ENCODE data around the gene SH3TC1. TPM values are rescaled to one million over a fixed set of nuclear protein-coding genes. Genes with fewer than 3 reads are reported as not detected.

The SH3TC1 gene
- total RNA-seq, 1 donor from 2014 or later = 23.2 TPM

- H3K27me3 Mint-ChIP-seq (ENCODE audit: low read depth) = peaks cover 13% of the 10 kb centered on the region
Measured at GRCh38 chr4:8173492-8174242, 25.4 kb upstream of the SH3TC1 start.

DNA sequence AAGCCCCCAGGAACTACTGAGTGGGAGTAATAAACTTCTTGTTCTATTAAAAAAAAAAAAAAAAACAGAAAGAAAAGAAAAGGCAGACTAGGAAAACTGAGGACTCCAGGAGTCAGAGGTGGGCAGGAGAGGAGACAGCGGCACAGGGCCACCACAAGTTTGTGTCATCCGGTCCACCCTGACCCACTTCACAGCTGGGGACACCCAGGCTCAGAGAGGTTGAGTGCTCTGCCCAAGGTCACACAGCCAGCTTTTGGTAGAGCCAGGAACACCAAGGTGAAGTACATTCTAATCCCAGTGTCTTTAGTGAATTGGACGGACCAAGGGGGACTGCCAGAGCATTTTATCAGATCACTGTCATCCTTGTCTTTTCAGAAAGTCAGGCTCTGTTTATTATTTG, 24.1 kb upstream of the SH3TC1 start:
- H3K9me3 Mint-ChIP-seq = no peaks in the 10 kb centered on the region
- H3K27me3 Mint-ChIP-seq (ENCODE audit: low read depth) = peaks cover 11% of the 10 kb centered on the region
- peaks cover 23% of the 10 kb centered on the region for H3K4me1 Mint-ChIP-seq
- H3K36me3 Mint-ChIP-seq = no peaks in the 10 kb centered on the region
- DNase-seq (ENCODE audit: low spot score in 2 of 2, unreplicated experiment in 2 of 2) = no peak
- TF ChIP-seq, protein P1, sequence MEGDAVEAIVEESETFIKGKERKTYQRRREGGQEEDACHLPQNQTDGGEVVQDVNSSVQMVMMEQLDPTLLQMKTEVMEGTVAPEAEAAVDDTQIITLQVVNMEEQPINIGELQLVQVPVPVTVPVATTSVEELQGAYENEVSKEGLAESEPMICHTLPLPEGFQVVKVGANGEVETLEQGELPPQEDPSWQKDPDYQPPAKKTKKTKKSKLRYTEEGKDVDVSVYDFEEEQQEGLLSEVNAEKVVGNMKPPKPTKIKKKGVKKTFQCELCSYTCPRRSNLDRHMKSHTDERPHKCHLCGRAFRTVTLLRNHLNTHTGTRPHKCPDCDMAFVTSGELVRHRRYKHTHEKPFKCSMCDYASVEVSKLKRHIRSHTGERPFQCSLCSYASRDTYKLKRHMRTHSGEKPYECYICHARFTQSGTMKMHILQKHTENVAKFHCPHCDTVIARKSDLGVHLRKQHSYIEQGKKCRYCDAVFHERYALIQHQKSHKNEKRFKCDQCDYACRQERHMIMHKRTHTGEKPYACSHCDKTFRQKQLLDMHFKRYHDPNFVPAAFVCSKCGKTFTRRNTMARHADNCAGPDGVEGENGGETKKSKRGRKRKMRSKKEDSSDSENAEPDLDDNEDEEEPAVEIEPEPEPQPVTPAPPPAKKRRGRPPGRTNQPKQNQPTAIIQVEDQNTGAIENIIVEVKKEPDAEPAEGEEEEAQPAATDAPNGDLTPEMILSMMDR (IDR thresholded peaks at IDR 0.05; ENCODE audit: unreplicated experiment) = no peak
- no peak overlapping the region for H3K4me3 Mint-ChIP-seq
- no peak overlapping the region for H3K27ac Mint-ChIP-seq

More at GRCh38 chr4:8173492-8174242, 25.4 kb upstream of the SH3TC1 start:
- Mint-ChIP-seq H3K36me3 (no peaks in the 10 kb centered on the region), H3K4me3 (no peak overlapping the region), H3K4me1 (peaks cover 23% of the 10 kb centered on the region), H3K9me3 (no peaks in the 10 kb centered on the region), H3K27ac (no peak overlapping the region)
- no peak for DNase-seq (ENCODE audit: low spot score in 2 of 2, unreplicated experiment in 2 of 2)
- TF ChIP-seq, protein P1 (IDR thresholded peaks at IDR 0.05; ENCODE audit: unreplicated experiment) = no peak

GRCh38 chr4:8175686-8176085, 23.4 kb upstream of the SH3TC1 start:
- TF ChIP-seq, protein P1 (IDR thresholded peaks at IDR 0.05; ENCODE audit: unreplicated experiment) = no peak
- no peak for DNase-seq (ENCODE audit: low spot score in 2 of 2, unreplicated experiment in 2 of 2)
- H3K36me3 Mint-ChIP-seq = no peaks in the 10 kb centered on the region
- no peak overlapping the region for H3K27ac Mint-ChIP-seq
- H3K27me3 Mint-ChIP-seq (ENCODE audit: low read depth) = peaks cover 8% of the 10 kb centered on the region
- peaks cover 26% of the 10 kb centered on the region for H3K4me1 Mint-ChIP-seq
- no peak overlapping the region for H3K4me3 Mint-ChIP-seq
- no peaks in the 10 kb centered on the region for H3K9me3 Mint-ChIP-seq

DNA sequence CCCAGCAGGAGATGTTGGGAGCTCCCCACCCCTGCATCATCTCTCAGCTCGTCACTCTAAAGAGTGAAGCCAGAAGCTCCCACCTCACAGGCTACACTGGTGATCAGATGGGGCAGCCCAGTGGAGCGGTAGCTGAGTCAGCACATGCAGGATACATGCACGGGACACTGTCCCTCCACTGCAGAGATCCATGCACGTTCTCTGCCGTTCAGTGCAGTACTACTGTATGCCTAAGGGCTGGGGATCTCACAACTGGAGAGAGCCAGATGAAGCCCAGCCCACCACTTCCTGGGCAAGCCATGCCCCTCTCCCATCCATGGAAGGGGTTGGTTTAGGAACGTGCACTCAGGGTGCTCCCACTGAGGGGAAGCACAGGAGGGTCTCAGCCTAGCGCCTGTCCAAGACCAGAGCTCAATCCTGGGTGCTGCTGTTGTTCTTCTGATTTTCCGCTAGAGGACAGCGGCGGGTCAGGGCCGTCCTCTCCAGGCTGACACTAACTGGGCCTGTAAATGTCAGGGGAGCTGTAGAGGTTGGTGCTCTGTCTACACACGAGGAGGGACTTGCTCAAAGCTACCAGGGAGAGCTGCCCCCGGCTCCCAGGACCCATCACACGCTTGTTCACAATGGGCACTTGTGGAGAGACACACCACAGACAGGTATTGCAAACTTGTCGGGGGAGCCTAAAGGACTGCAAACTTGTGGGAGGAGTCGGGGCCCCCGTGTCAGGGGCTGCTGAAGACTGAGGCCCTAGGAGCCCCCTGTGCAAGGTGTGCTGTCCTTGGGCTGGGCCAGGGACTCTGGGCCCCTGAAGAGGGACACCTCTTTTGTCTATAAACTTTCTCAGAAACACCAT, 22.3 kb upstream of the SH3TC1 start:
- H3K4me3 Mint-ChIP-seq = no peak overlapping the region
- H3K27ac Mint-ChIP-seq = peak overlapping the region; percentile 83
- no peaks in the 10 kb centered on the region for H3K9me3 Mint-ChIP-seq
- TF ChIP-seq, protein P1 (IDR thresholded peaks at IDR 0.05; ENCODE audit: unreplicated experiment) = peak; percentile 53
- H3K4me1 Mint-ChIP-seq = peaks cover 28% of the 10 kb centered on the region
- peaks cover 3% of the 10 kb centered on the region for H3K27me3 Mint-ChIP-seq (ENCODE audit: low read depth)
- no peaks in the 10 kb centered on the region for H3K36me3 Mint-ChIP-seq
- no peak for DNase-seq (ENCODE audit: low spot score in 2 of 2, unreplicated experiment in 2 of 2)

- DNase-seq (ENCODE audit: low spot score in 2 of 2, unreplicated experiment in 2 of 2) = no peak
- no peaks in the 10 kb centered on the region for H3K9me3 Mint-ChIP-seq
- peaks cover 28% of the 10 kb centered on the region for H3K4me1 Mint-ChIP-seq
- H3K36me3 Mint-ChIP-seq = no peaks in the 10 kb centered on the region
- H3K4me3 Mint-ChIP-seq = no peak overlapping the region
- H3K27ac Mint-ChIP-seq = peak overlapping the region; percentile 83
- TF ChIP-seq, protein P1 (IDR thresholded peaks at IDR 0.05; ENCODE audit: unreplicated experiment) = no peak
- H3K27me3 Mint-ChIP-seq (ENCODE audit: low read depth) = no peaks in the 10 kb centered on the region
Measured at GRCh38 chr4:8177552-8177951, 21.5 kb upstream of the SH3TC1 start.
